Activated CD4-positive, alpha-beta T cell treated with anti-CD3 and anti-CD28 coated beads, Interleukin-10, Interleukin-2, amounts not matched to agents 100 ng/mL and 50 ng/mL, durations not matched to agents 16 hours and 8 hours (primary cell): ENCODE results near the gene C2orf42.
"Not testable (repeated sequence)": the region's sequence is repeated elsewhere in the genome, so short reads cannot be mapped to it uniquely, and the experiment has no call there.

ENCODE experiments used
- DNase-seq: peaks from one replicate; pipeline ENCODE4 v3.0.0-alpha.2; 2020

The C2orf42 gene

DNA sequence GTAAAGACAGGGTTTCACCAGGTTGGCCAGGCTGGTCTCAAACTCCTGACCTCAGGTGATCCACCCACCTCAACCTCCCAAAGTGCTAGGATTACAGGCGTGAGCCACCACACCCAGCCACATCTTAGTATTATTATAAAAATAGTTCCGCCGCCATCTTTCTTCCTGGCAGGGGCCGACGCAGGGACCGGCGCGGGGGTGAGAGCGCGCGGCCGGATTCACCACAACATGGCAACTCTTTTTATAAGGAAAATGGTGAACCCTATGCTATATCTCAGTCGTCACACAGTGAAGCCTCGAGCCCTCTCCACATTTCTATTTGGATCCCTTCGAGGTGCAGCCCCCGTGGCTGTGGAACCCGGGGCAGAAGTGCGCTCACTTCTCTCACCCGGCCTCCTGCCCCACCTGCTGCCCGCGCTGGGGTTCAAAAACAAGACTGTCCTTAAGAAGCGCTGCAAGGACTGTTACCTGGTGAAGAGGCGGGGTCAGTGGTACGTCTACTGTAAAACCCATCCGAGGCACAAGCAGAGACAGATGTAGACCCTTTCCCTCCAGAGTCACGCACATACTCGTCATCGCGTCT lies 88.4 kb downstream of the C2orf42 start:
- DNase-seq = not testable (repeated sequence)

DNA sequence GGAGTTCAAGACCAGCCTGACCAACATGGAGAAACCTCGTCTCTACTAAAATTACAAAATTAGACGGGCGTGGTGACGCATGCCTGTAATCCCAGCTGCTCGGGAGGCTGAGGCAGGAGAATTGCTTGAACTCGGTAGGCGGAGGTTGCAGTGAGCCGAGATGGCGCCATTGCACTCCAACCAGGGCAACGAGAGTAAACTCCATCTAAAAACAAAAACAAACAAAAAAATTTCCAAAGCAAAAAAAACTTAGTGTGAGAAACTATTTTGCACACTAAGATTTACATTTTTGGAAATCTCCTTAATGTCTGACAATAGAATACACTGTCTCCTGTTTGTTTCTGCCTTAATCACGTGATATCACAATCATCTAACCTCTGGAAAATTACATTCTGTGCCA lies 89.1 kb downstream of the C2orf42 start:
- not testable (repeated sequence) for DNase-seq

DNA sequence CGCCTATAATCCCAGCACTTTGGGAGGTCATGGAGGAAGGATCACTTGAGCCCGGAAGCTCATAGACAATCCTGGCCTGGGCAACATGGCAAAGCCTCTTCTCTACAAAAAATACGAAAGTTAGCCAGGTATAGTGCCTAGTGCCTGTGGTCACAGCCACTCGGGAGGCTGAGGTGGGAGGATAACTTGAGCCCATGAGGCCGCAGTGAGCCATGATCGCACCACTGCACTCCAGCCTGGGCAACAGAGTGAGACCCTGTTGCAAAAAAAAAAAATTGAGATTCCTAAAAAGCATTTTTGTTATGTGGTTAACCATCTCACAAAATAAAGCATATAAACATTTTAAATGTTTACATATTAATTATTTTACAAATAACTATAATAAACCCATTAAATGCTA lies 89.6 kb downstream of the C2orf42 start:
- DNase-seq = no peak
